ENCODE measurements around the gene SH3GL2. TPM values are rescaled to one million over a fixed set of nuclear protein-coding genes. Genes with fewer than 3 reads are reported as not detected.

The SH3GL2 gene
- polyA plus RNA-seq, 1 donor (not counting 4 experiments of a cell fraction or from before 2014, with no cell fraction given): not detected

DNA sequence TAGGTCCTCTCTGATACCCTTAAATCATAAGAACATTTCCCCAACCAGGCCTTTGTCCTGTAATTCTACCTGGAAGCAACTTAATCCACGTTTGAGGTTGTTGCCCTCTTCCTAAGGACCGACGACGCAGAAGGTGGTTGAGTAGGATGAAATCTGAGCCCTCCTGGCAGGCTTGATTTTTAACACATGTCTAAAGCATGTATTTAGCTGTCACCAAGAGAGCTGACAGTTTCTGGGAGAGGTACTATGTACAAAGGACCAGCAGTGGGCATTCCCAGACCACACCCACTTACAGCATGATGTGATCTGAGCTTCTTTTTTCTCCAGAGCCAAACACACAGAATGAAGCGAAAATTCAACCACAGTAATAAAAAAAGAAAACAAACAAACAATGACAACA, 260.9 kb downstream of the SH3GL2 start:
- H3K4me1 ChIP-seq (ENCODE audit: control insufficient read depth, extremely low read depth, insufficient read depth, low read length): no peaks in the 10 kb centered on the region
- TF ChIP-seq EZH2 (IDR thresholded peaks at IDR 0.05; ENCODE audit: low read length) (no peak), CTCF (optimal IDR thresholded peaks at IDR 0.05 in 1 of 3, IDR thresholded peaks at IDR 0.05 in 1 of 3, conservative IDR thresholded peaks at IDR 0.05 in 1 of 3; ENCODE audit: extremely low read depth in 1 of 3, insufficient read depth in 2 of 3, low read length in 3 of 3) (no peak)
- H3K9me1 ChIP-seq (ENCODE audit: control insufficient read depth, extremely low read depth, insufficient read depth, low read length): no peaks in the 10 kb centered on the region
- H3K27me3 ChIP-seq (ENCODE audit: control insufficient read depth, extremely low read depth, insufficient read depth, low read length): no peaks in the 10 kb centered on the region
- no peaks in the 10 kb centered on the region for H3K79me2 ChIP-seq (ENCODE audit: control insufficient read depth, insufficient read depth, low read length)
- H4K20me1 ChIP-seq (ENCODE audit: control insufficient read depth, extremely low read depth, insufficient read depth, low read length): no peaks in the 10 kb centered on the region
- no peak overlapping the region for H3K4me3 ChIP-seq (ENCODE audit: control insufficient read depth in 2 of 3, extremely low read depth in 1 of 3, insufficient read depth in 2 of 3, low read depth in 1 of 3, low read length in 3 of 3)
- FAIRE-seq: no peak
- H3K4me2 ChIP-seq (ENCODE audit: control insufficient read depth, extremely low read depth, insufficient read depth, low read depth, low read length): no peak overlapping the region
- H2AFZ ChIP-seq (ENCODE audit: control insufficient read depth, low read length): no peak overlapping the region
- H3K36me3 ChIP-seq (ENCODE audit: control insufficient read depth in 2 of 2, extremely low read depth in 1 of 2, insufficient read depth in 2 of 2, low read length in 2 of 2): no peaks in the 10 kb centered on the region
- H3K9ac ChIP-seq (ENCODE audit: control insufficient read depth, extremely low read depth, insufficient read depth, low read length): no peak overlapping the region
- dilution Hi-C loops (cut with MboI; ENCODE audit: extremely low pct_ligation_motif_present, low sequenced_read_pairs): loop anchor here (25.0 kb wide), 1 partner anchor 348 kb away; no protein-coding TSS in a partner anchor
- no peak for DNase-seq (ENCODE audit: low read depth, low spot score)
- H3K27ac ChIP-seq (ENCODE audit: control insufficient read depth, insufficient read depth, low read length): no peak overlapping the region
- no peaks in the 10 kb centered on the region for H3K9me3 ChIP-seq (ENCODE audit: control insufficient read depth, low read depth, low read length)

DNA sequence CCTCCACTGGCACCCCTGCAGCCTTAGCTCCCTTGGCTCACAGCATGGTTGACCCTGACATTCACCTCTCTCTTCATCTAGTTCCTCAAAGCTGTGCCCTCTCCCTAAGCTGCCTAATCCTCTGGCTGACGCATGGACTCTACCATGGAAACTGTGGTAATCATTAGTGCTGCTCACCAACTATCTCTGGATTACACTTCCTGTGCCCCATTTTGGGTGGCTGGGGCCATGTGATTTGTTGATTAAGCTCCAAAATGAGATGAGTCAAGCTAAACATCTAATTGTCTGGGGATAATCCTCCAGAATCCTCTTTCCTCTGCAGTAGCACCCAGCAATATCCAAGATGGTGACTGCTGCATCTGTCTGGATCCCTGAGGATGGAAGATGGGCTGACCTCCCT, 264.4 kb downstream of the SH3GL2 start:
- Histone ChIP-seq H3K36me3 (ENCODE audit: control insufficient read depth in 2 of 2, extremely low read depth in 1 of 2, insufficient read depth in 2 of 2, low read length in 2 of 2) (no peaks in the 10 kb centered on the region), H3K27ac (ENCODE audit: control insufficient read depth, insufficient read depth, low read length) (no peak overlapping the region), H2AFZ (ENCODE audit: control insufficient read depth, low read length) (no peak overlapping the region), H3K4me2 (ENCODE audit: control insufficient read depth, extremely low read depth, insufficient read depth, low read depth, low read length) (no peak overlapping the region), H3K9ac (ENCODE audit: control insufficient read depth, extremely low read depth, insufficient read depth, low read length) (no peak overlapping the region), H3K79me2 (ENCODE audit: control insufficient read depth, insufficient read depth, low read length) (no peaks in the 10 kb centered on the region), H3K9me3 (ENCODE audit: control insufficient read depth, low read depth, low read length) (no peaks in the 10 kb centered on the region), H3K4me1 (ENCODE audit: control insufficient read depth, extremely low read depth, insufficient read depth, low read length) (no peaks in the 10 kb centered on the region), H3K27me3 (ENCODE audit: control insufficient read depth, extremely low read depth, insufficient read depth, low read length) (no peaks in the 10 kb centered on the region), H3K9me1 (ENCODE audit: control insufficient read depth, extremely low read depth, insufficient read depth, low read length) (no peaks in the 10 kb centered on the region), H4K20me1 (ENCODE audit: control insufficient read depth, extremely low read depth, insufficient read depth, low read length) (no peaks in the 10 kb centered on the region), H3K4me3 (ENCODE audit: control insufficient read depth in 2 of 3, extremely low read depth in 1 of 3, insufficient read depth in 2 of 3, low read depth in 1 of 3, low read length in 3 of 3) (no peak overlapping the region)
- dilution Hi-C loops (cut with MboI; ENCODE audit: extremely low pct_ligation_motif_present, low sequenced_read_pairs): loop anchor here (25.0 kb wide), 1 partner anchor 344 kb away; no protein-coding TSS in a partner anchor
- DNase-seq (ENCODE audit: low read depth, low spot score) (no peak), FAIRE-seq (no peak)
- no peak for TF ChIP-seq EZH2 (IDR thresholded peaks at IDR 0.05; ENCODE audit: low read length)
- no peak for TF ChIP-seq CTCF (optimal IDR thresholded peaks at IDR 0.05 in 1 of 3, IDR thresholded peaks at IDR 0.05 in 1 of 3, conservative IDR thresholded peaks at IDR 0.05 in 1 of 3; ENCODE audit: extremely low read depth in 1 of 3, insufficient read depth in 2 of 3, low read length in 3 of 3)
